Muscle of leg (tissue), 11 donors: Measurements from ENCODE around the gene CXCR4. TPM values are rescaled to one million over a fixed set of nuclear protein-coding genes. Genes with fewer than 3 reads are reported as not detected.
"Not testable (repeated sequence)": the region's sequence is repeated elsewhere in the genome, so short reads cannot be mapped to it uniquely, and the experiment has no call there.

Experiments
- DNase-seq: peaks from one replicate; pipeline ENCODE4 v3.0.0; 2013
- H3K27ac ChIP-seq: one replicate; pipeline ENCODE4 v1.5.1; 2013; ENCODE audit warnings: mild to moderate bottlenecking, low read length, control low read depth
- H3K27me3 ChIP-seq: one replicate; pipeline ENCODE4 v1.6.1; 2013; ENCODE audit warnings: low read length; ENCODE audit not compliant: control insufficient read depth, insufficient read depth
- H3K36me3 ChIP-seq: one replicate; pipeline ENCODE4 v1.6.1; 2013; ENCODE audit warnings: low read length; ENCODE audit not compliant: control insufficient read depth, insufficient read depth
- H3K4me1 ChIP-seq: one replicate; pipeline ENCODE4 v1.6.1; 2013; ENCODE audit warnings: low read length; ENCODE audit not compliant: control insufficient read depth, insufficient read depth
- H3K4me3 ChIP-seq: one replicate; pipeline ENCODE4 v1.5.1; 2013; ENCODE audit warnings: low read length, control low read depth
- H3K9me3 ChIP-seq: replicated peaks from 2 replicates; pipeline ENCODE4 v1.6.1; 2013; ENCODE audit warnings: low read depth, low read length; ENCODE audit not compliant: control insufficient read depth
- WGBS: methylation state at CpG from one replicate; pipeline ENCODE4 v1.1.5; 2013; ENCODE audit warnings: missing lambda C conversion rate; ENCODE audit not compliant: insufficient coverage; 5-methylcytosine and 5-hydroxymethylcytosine counted together
- polyA plus RNA-seq, 8 donors: library from polyadenylated mRNA; unstranded; fragments of 120-200 nt; gene quantifications; one replicate each; pipeline versions ENCODE4 v1.2.1 to v1.2.3, GENCODE V29; 2013; ENCODE audit warnings: inconsistent platforms in 1 of 8, low replicate concordance in 1 of 8; ENCODE audit not compliant: insufficient read length in 8 of 8, insufficient read depth in 1 of 8
- total RNA-seq: library from RNA; stranded (reverse); fragments of 120-200 nt; gene quantifications from one replicate; pipeline ENCODE4 v1.2.4, GENCODE V29; 2013

The CXCR4 gene
- total and polyA plus RNA-seq, 9 donors = 23.1 to 38.1 (median 31.8) TPM

GRCh38 chr2:136106505-136106904 lies 11.4 kb downstream of the CXCR4 start:
- no peaks in the 10 kb centered on the region for H3K27me3 ChIP-seq
- no peaks in the 10 kb centered on the region for H3K9me3 ChIP-seq
- H3K4me1 ChIP-seq = no peaks in the 10 kb centered on the region
- H3K27ac ChIP-seq = no peak overlapping the region
- no peaks in the 10 kb centered on the region for H3K36me3 ChIP-seq
- 80% methylated on average over 5 of the region's 7 CpGs for WGBS
- no peak for DNase-seq
- H3K4me3 ChIP-seq = no peak overlapping the region

DNA sequence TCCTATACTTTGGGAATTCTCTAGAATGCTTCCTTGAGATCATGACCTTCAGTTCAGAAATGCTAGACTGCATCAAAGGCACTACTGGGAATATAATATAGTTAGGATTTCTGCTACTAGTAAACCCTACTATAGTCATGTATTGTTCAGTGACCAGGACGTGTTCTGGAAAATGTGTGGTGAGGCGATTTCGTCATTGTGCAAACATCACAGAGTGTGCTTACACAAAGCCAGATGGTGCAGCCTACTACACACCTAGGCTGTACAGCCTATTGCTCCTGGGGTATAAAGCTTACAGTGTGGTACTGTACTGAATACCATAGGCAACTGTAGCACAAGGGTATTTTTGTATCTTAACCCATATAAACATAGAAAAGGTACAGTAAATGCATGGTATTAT lies 13.0 kb downstream of the CXCR4 start:
- Histone ChIP-seq H3K4me3 (no peak overlapping the region), H3K9me3 (no peaks in the 10 kb centered on the region), H3K4me1 (no peaks in the 10 kb centered on the region), H3K36me3 (no peaks in the 10 kb centered on the region), H3K27me3 (no peaks in the 10 kb centered on the region), H3K27ac (no peak overlapping the region)
- WGBS = no CpG with 5 or more reads among the region's 3 CpGs
- DNase-seq = no peak

GRCh38 chr2:136101042-136101441 lies 16.9 kb downstream of the CXCR4 start:
- H3K4me1 ChIP-seq = no peaks in the 10 kb centered on the region
- H3K27me3 ChIP-seq = no peaks in the 10 kb centered on the region
- 100% methylated on average over 2 of the region's 2 CpGs for WGBS
- DNase-seq = no peak
- no peaks in the 10 kb centered on the region for H3K9me3 ChIP-seq
- H3K27ac ChIP-seq = no peak overlapping the region
- no peak overlapping the region for H3K4me3 ChIP-seq
- no peaks in the 10 kb centered on the region for H3K36me3 ChIP-seq

- Histone ChIP-seq H3K27me3 (no peaks in the 10 kb centered on the region), H3K9me3 (no peaks in the 10 kb centered on the region), H3K4me1 (no peaks in the 10 kb centered on the region), H3K27ac (no peak overlapping the region), H3K4me3 (no peak overlapping the region), H3K36me3 (no peaks in the 10 kb centered on the region)
- 32% methylated on average over 3 of the region's 4 CpGs for WGBS
- DNase-seq = peak; percentile 27
Observed at GRCh38 chr2:136098441-136098840, 19.5 kb downstream of the CXCR4 start.

GRCh38 chr2:136093583-136093982 lies 24.4 kb downstream of the CXCR4 start:
- DNase-seq = no peak
- 57% methylated on average over 1 of the region's 3 CpGs for WGBS

GRCh38 chr2:136091899-136092298 lies 26.1 kb downstream of the CXCR4 start:
- H3K27ac ChIP-seq = no peak overlapping the region
- H3K4me1 ChIP-seq = no peaks in the 10 kb centered on the region
- no peaks in the 10 kb centered on the region for H3K27me3 ChIP-seq
- 78% methylated on average over 1 of the region's 1 CpG for WGBS
- no peaks in the 10 kb centered on the region for H3K9me3 ChIP-seq
- no peak overlapping the region for H3K4me3 ChIP-seq
- DNase-seq = no peak
- no peaks in the 10 kb centered on the region for H3K36me3 ChIP-seq

More at GRCh38 chr2:136093583-136093982, 24.4 kb downstream of the CXCR4 start:
- Histone ChIP-seq H3K27ac (no peak overlapping the region), H3K9me3 (no peaks in the 10 kb centered on the region), H3K4me3 (no peak overlapping the region), H3K27me3 (no peaks in the 10 kb centered on the region), H3K36me3 (no peaks in the 10 kb centered on the region), H3K4me1 (no peaks in the 10 kb centered on the region)

GRCh38 chr2:136087901-136088460 lies 30.0 kb downstream of the CXCR4 start:
- 85% methylated on average over 40 of the region's 43 CpGs for WGBS

DNA sequence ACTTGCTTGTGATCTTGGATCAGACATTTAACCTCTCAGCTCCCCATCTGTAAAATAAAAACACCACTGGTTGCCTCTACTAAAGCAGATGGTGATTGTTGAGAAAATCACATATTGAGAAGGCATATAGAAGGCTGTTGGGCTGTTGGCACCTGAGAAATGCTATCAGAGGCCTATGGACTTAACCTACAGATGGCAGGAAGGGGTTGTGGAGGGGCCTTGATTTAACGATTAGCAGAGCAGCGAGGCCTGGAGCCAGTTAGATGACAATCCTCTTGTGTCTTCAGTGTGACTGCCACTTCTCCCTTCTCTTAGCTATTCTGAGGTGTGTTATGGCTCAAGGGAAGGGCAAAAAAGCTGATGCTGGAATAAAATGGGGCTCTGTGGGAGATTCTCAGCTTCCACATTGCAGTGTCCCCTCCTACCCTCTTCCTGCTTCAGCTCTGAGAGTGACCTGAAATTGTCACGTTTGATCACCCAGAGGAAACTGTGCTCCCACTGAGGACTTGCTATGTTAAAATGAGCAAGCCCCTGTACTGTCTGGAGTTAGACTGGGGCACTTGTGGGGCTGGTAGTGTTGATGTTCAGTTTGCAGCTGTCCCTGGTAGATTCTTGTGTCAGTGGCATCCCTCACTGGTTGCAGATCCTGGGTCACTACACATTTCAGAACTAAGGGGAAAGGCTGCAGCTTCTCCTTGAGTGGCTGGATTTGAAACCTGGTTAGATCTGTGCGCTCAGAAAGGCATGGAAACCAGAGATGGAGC lies 31.5 kb downstream of the CXCR4 start:
- Histone ChIP-seq H3K4me3 (no peak overlapping the region), H3K9me3 (no peaks in the 10 kb centered on the region), H3K36me3 (no peaks in the 10 kb centered on the region), H3K27me3 (no peaks in the 10 kb centered on the region), H3K27ac (no peak overlapping the region), H3K4me1 (peaks cover 6% of the 10 kb centered on the region)
- whole genome bisulfite sequencing = 67% methylated on average over 3 of the region's 4 CpGs
- DNase-seq = no peak

More at GRCh38 chr2:136087901-136088460, 30.0 kb downstream of the CXCR4 start:
- H3K27me3 ChIP-seq, H3K4me1 ChIP-seq, H3K9me3 ChIP-seq, H3K4me3 ChIP-seq, DNase-seq, H3K27ac ChIP-seq, H3K36me3 ChIP-seq: not testable (repeated sequence)

DNA sequence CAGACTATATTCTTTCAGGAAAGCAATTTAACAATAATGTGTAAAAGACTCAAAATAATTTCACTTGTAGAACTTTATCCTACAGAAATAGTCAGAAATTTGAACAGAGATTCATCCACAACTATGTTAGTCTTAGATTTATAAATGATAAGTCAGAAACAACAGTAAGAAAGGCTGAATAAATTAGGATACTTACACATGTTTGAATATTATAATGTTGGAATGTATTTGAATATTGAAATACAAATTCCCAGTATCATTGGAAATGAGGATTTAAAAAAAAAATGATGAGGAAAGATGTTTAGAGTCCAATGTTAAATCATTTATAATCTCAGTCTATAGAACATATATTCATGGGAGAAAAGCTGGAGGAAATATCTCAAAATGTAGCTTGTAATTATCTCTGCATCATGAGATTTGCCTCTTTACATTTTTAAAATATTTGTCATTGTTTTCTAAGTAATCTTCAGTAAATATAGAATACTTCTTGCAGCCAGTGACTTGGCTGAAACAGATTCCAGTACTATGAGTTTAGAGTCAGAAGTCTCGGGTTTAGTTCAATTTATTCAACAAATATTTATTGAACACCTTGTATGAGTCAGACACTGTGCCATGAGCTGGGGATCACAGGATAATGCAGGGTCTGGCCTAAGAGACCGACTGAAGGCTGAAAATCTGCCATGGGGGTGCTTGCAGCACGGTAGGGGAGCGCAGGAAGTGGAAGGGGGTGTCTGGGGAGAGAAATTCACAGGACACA lies 32.3 kb downstream of the CXCR4 start:
- no peak overlapping the region for H3K4me3 ChIP-seq
- no peaks in the 10 kb centered on the region for H3K9me3 ChIP-seq
- peaks cover 6% of the 10 kb centered on the region for H3K4me1 ChIP-seq
- DNase-seq = no peak
- WGBS = 33% methylated on average over 1 of the region's 4 CpGs
- no peak overlapping the region for H3K27ac ChIP-seq
- no peaks in the 10 kb centered on the region for H3K27me3 ChIP-seq
- H3K36me3 ChIP-seq = no peaks in the 10 kb centered on the region

- Histone ChIP-seq H3K27ac (no peak overlapping the region), H3K27me3 (no peaks in the 10 kb centered on the region), H3K4me1 (peaks cover 5% of the 10 kb centered on the region), H3K4me3 (no peak overlapping the region), H3K36me3 (no peaks in the 10 kb centered on the region), H3K9me3 (no peaks in the 10 kb centered on the region)
- DNase-seq = no peak
- 100% methylated on average over 1 of the region's 3 CpGs for WGBS
Observed at GRCh38 chr2:136081582-136082210, 36.3 kb downstream of the CXCR4 start.
